Sciatic nerve (tissue), 2 donors: Measurements from ENCODE around the gene SLC17A7. TPM values are rescaled to one million over a fixed set of nuclear protein-coding genes. Genes with fewer than 3 reads are reported as not detected.
"Not testable (repeated sequence)": the region's sequence is repeated elsewhere in the genome, so short reads cannot be mapped to it uniquely, and the experiment has no call there.

Experiments
- ATAC-seq: fragments of 200-7000 bp; cut with Tn5 transposase; one replicate; pipeline ENCODE4 v1.9.1; 2020; ENCODE audit warnings: mild to moderate bottlenecking, moderate library complexity
- DNase-seq: peaks from one replicate; pipeline ENCODE4 v3.0.0-alpha.2; 2020; ENCODE audit warnings: low spot score
- intact Hi-C: fragments of 100-400 bp; cut with DNase I; formaldehyde crosslinking; loops from one replicate; pipeline ENCODE4 v1.14.2; 2022
- total RNA-seq: library from RNA; stranded (reverse); fragmentation: NEBNext Ultra II Directional; extraction: Animal tissue kit (Norgen Biotek cat#: 25700); gene quantifications from one replicate; pipeline ENCODE4 v1.2.1, GENCODE V29; 2021
- donor health status: DM: no; HTN: no; CAD: no.
- donor health status: DM: no; HTN: no; CAD: no.

SLC17A7 gene
- total RNA-seq, 1 donor from 2014 or later = 3.8 TPM

GRCh38 chr19:49450405-49450804 is 9.1 kb upstream of the SLC17A7 start:
- intact Hi-C loops = loop anchor here (5.0 kb wide), 2 partner anchors 217 to 1908 kb away; partner anchors contain the start of genes BCL2L12 and IRF3
- no peak for DNase-seq
- ATAC-seq = no peak

- intact Hi-C loops = no loop called here
- no peak for ATAC-seq
Measured at GRCh38 chr19:49448432-49448786, 7.1 kb upstream of the SLC17A7 start.

GRCh38 chr19:49447485-49448431 is 6.4 kb upstream of the SLC17A7 start:
- ATAC-seq = no peak
- intact Hi-C loops = no loop called here
- peak; percentile 85 for DNase-seq

More at GRCh38 chr19:49448432-49448786, 7.1 kb upstream of the SLC17A7 start:
- no peak for DNase-seq

GRCh38 chr19:49445997-49446396 is 4.7 kb upstream of the SLC17A7 start:
- ATAC-seq (no peak), DNase-seq (no peak)
- intact Hi-C loops = no loop called here

- ATAC-seq, DNase-seq, intact Hi-C loops: not testable (repeated sequence)
Measured at GRCh38 chr19:49444100-49444700, 2.9 kb upstream of the SLC17A7 start.

- DNase-seq = peak; percentile 97
- peak; percentile 87 for ATAC-seq
- intact Hi-C loops = loop anchor here (2.0 kb wide), 1 partner anchor 59 kb away; no protein-coding TSS in a partner anchor
Measured at GRCh38 chr19:49443366-49444099, 2.2 kb upstream of the SLC17A7 start.

- peak; percentile 82 for ATAC-seq
- DNase-seq = peak; percentile 98
- intact Hi-C loops = loop anchor here (2.0 kb wide), 1 partner anchor 58 kb away; no protein-coding TSS in a partner anchor
Measured at GRCh38 chr19:49442771-49443365, 1.5 kb upstream of the SLC17A7 start.

- ATAC-seq (peak; percentile 56), DNase-seq (peak; percentile 81)
- intact Hi-C loops = loop anchor here (2.0 kb wide), 1 partner anchor 58 kb away; no protein-coding TSS in a partner anchor
Measured at GRCh38 chr19:49442354-49442753, 1.0 kb upstream of the SLC17A7 start.

GRCh38 chr19:49441960-49442350 is 628 bp upstream of the SLC17A7 start:
- intact Hi-C loops = loop anchor here (2.0 kb wide), 1 partner anchor 57 kb away; no protein-coding TSS in a partner anchor
- ATAC-seq = no peak
- DNase-seq = no peak

- ATAC-seq = no peak
- intact Hi-C loops = no loop called here
- no peak for DNase-seq
Measured at GRCh38 chr19:49440439-49441209, 703 bp downstream of the SLC17A7 start.

- ATAC-seq (no peak), DNase-seq (no peak)
- intact Hi-C loops = loop anchor here (5.0 kb wide), 1 partner anchor 213 kb away; no protein-coding TSS in a partner anchor
Measured at GRCh38 chr19:49439836-49440235, 1.5 kb downstream of the SLC17A7 start.

GRCh38 chr19:49438261-49438660 is 3.1 kb downstream of the SLC17A7 start:
- ATAC-seq (no peak), DNase-seq (no peak)
- intact Hi-C loops = loop anchor here (5.0 kb wide), 1 partner anchor 211 kb away; no protein-coding TSS in a partner anchor

- no peak for DNase-seq
- no peak for ATAC-seq
- intact Hi-C loops = loop anchor here (5.0 kb wide), 1 partner anchor 210 kb away; no protein-coding TSS in a partner anchor
Measured at GRCh38 chr19:49437231-49437630, 4.1 kb downstream of the SLC17A7 start.

- intact Hi-C loops = loop anchor here (5.0 kb wide), 1 partner anchor 209 kb away; no protein-coding TSS in a partner anchor
- no peak for ATAC-seq
- no peak for DNase-seq
Measured at GRCh38 chr19:49436381-49437017, 4.8 kb downstream of the SLC17A7 start.

- ATAC-seq (no peak), DNase-seq (no peak)
- intact Hi-C loops = loop anchor here (5.0 kb wide), 1 partner anchor 208 kb away; no protein-coding TSS in a partner anchor
Measured at GRCh38 chr19:49435670-49436069, 5.7 kb downstream of the SLC17A7 start.

GRCh38 chr19:49434907-49435583 is 6.3 kb downstream of the SLC17A7 start:
- ATAC-seq (no peak), DNase-seq (no peak)
- intact Hi-C loops = loop anchor here (5.0 kb wide), 1 partner anchor 208 kb away; no protein-coding TSS in a partner anchor
